ENCODE results near the gene RRP36.

DNA sequence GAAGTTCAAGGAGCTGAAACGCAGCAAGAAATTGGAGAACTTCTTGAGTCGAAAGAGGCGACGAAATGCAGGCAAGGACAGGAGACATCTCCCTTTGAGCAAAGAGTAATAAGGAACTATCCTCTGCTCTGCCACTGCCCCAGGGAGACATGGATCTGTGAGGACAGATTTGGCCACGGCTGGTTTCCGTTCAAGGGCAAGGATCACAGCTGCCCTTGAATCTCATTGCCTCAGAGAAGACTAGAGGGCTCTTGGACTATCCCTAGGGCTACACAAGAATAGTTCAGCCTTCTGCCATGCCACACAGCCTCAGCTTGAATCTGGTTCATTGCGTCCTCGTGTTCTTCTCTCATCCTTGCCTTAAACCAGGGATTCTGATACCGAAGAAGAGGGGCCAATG, 7.7 kb downstream of the RRP36 start:
- TF ChIP-seq CTCF (conservative IDR thresholded peaks at IDR 0.05; ENCODE audit: low read depth, low read length) (no peak), EZH2 (IDR thresholded peaks at IDR 0.05; ENCODE audit: low read length, unreplicated experiment) (no peak), EZH2phosphoT487 (IDR thresholded peaks at IDR 0.05; ENCODE audit: borderline replicate concordance, low read length) (no peak)
